HG02798 (cell line): ENCODE measurements around the gene HTT.

Experiments
- ATAC-seq: cut with Tn5 transposase; IDR thresholded peaks from one replicate; pipeline ENCODE4 v1.9.1; 2021; ENCODE audit warnings: mild to moderate bottlenecking; ENCODE audit not compliant: unreplicated experiment, poor library complexity

HTT gene

DNA sequence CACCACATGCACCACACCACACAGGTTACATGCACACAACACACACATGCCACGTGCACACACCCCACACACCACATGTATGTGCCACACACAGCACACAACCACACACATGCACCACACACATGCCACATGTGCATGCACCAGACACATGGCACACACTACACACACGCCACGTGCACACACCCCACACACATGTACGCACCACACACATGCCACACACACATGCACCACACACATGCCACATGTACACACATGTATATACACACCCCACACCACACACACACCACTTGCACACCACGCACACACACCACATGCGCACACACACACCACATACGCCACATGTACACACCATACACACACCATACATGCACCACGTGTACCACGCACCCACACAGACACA lies 154.8 kb downstream of the HTT start:
- ATAC-seq = no peak

DNA sequence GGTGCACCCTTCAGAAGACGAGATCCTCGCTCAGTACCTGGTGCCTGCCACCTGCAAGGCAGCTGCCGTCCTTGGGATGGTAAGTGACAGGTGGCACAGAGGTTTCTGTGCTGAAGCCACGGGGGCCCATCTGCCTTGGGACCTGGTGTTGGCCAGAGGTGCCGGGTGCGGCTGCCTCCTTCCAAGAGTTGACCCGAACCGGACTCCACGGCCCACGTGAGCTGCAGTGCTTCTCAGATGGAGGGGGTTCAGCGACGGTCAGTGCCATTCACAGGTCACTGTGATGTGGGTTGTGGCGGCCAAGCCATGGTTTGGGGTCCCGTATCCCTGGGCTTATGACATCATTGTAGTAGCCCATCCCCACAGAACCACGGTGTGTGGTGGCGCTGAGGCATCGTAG lies 155.5 kb downstream of the HTT start:
- ATAC-seq = no peak

DNA sequence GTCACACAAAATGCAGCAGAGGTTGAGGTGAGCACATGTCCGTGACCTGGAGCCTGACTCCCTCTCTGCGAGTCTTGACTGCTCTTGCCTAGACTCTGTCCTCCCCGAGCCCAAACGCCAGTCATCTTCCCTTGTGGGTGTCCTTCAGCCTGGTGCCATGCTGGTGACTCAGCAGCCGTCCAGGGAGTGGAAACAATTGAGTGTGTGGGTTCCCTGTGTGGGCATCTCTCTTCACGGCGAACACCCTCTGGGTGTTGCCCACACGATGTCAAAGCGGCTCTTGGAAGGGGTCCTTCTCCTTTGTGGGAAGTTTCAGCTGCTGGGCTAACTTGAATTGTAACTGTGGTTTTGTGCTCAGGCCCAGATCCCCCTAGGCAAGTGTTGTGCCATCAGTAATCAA lies 157.0 kb downstream of the HTT start:
- no peak for ATAC-seq

DNA sequence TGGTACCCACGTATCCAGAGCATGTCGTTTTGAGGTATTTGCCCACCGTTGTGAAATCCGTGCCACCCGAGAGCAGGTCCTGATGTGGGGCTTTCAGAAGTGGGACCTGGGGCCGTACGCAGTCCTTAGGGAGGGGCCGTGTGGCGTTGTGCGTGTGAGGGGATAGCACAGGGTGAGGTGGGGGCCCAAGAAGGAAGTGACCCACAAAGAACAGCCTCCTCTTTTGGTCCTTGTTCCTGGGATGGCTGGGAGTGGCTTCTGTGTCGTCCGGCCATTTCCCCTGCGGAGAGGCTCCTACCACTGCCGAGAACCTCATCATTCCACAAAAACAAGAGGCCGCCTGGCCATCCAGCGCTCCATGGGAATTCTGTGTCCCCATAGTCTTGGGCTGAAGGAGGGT lies 157.5 kb downstream of the HTT start:
- no peak for ATAC-seq

DNA sequence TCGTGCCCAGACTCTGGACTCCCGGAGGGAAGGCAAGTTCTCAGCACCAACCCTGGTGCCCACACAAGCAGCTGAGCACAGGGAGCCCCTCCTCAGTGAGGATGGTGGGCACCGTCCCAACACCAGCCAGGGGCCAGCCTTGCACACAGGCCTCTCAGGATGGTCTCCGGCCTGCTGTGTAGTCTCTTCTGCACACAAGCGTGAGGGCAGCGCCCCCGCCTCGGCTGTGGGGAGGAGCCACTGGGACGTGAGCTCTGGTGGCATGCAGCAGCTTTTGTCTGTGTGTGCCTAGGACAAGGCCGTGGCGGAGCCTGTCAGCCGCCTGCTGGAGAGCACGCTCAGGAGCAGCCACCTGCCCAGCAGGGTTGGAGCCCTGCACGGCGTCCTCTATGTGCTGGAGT lies 158.4 kb downstream of the HTT start:
- no peak for ATAC-seq

DNA sequence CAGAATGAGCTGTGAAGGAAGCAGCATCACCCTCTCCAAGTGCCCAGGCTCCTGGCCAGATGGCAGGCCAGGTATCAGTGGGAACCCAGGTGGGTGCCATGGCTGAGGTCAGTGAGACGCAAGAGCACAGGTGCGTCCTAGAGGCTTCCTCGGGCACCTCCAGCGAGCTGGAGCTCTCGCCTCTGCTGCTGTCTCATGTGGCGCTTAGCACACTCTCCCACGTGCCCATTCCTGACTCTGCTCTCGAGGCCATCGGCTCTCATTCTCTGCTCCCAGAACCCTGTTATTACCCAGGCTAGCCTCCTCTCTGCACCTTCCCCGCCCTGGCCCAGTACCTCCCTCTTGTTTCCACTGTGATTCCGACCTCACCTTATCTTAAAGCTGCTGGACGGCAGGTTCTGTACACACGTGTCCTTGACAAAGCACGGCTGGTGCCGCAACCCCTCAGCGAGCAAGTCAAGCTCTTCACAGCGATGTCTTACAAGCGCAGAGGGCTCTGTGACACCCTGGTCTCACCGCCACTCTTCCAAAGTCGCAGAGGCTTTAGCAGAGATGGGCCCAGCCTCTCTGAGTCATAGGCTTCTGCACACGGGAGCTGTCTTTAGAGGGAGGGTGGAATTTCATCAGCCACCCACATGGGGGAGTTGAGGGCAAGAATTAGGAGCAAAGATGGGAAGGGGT lies 159.1 kb downstream of the HTT start:
- no peak for ATAC-seq

DNA sequence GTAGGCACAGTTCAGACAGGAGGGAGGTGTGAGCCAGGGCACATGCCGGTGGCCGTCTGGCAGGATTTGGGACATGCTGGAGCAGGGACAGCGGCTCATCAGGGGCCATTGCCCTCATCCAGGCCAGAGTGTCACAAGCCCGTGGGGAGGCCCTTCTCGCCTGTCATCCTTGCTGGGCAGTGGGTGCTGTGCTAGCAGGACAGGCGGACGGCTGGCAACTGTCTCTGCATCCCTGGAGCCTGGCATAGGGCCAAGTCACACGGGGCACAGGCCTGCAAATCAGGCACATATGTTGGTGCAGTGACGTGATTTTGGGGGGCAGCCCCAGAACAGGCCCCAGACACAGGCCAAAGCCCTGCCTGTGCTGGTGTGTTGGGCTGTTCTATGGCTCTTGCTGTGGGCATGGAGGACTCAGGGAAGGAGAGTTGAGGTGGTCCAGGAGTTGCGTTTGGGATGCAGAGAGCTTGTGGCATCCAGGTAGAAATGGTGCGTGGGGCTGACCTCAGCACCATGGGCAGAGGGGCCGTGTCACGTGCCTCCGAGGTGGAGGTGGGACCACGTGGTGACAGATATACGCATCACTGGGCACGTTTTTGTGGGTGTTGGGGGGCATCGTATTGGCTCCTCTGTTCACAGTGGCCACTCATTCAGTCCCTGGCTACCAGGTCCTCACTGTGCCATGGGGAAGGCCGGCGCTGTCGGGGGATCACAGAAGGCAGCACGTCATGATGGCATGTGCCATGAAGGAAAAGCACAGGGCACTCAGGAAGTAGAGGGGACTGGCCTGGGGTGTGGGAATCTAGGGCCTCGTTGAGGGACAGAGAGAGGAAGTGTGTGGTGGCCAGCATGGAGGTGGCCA lies 159.9 kb downstream of the HTT start:
- no peak for ATAC-seq

DNA sequence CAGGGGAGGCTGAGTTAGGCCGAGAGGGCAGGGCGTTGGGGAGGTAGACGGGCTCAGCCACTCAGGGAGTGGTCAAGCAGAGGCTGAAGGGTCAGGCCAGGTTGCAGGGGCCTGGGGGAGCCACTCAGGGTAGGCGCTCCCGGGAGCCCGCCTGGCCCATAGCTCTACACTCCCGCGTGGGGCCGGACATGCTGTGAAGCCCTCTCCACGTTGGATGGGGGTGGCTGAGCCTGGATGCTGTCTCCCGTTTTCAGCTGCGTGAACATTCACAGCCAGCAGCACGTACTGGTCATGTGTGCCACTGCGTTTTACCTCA lies 160.5 kb downstream of the HTT start:
- ATAC-seq = no peak

DNA sequence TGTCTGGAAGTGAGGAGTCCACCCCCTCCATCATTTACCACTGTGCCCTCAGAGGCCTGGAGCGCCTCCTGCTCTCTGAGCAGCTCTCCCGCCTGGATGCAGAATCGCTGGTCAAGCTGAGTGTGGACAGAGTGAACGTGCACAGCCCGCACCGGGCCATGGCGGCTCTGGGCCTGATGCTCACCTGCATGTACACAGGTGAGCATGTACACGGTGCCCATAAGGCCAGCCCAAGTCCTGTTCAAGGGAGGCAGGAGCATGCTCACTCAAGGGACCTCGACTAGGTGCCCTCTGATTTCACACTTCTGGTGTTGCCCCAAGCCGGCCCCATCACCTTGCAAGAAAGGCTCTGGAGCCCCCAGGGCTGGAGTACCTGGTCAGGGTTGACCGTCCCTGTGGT lies 161.1 kb downstream of the HTT start:
- no peak for ATAC-seq

DNA sequence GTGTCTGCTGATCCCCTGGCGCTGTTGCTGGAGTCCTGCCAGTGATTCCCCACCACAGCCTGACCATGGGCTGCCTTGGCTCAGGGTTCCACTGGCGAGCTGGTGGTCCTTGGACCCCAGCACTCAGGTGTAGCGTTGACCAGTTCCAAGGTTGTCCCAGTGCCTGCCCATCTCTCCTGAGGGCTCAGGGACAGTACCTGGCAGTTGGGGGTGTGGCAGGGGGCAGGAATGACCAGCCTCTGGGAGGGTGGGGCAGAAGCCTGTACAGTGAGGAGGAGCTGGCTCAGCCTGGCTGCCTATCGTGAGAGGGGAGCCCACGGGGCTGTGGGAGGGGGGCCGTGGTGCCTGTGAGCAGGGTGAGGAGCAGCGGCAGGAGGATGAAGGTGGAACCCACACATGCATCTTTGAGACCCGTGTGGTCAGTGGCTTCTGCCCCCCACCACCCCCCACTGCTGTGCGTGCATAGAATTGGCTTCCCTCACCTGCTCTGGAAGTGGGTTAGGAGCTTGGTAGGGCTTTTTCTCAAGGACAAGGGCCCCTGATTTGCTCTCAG lies 161.9 kb downstream of the HTT start:
- ATAC-seq = no peak

DNA sequence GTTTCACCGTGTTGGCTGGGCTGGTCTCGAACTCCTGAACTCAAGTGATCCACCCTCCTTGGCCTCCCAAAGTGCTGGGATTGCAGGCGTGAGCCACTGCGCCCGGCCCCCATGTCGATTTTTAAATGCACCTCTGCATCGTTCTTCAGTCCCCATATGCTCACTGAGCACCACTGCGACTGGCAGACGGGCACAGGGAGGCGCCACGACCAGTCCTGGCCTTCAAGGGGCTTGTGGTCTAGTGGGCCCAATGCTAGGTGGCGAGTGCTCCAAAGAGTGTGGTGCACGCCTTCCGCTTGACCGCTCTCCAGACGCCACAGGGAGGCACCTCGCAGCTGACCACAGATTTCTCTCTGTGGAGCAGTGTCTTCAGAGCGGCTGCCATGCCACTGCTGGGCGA lies 162.8 kb downstream of the HTT start:
- ATAC-seq = no peak

DNA sequence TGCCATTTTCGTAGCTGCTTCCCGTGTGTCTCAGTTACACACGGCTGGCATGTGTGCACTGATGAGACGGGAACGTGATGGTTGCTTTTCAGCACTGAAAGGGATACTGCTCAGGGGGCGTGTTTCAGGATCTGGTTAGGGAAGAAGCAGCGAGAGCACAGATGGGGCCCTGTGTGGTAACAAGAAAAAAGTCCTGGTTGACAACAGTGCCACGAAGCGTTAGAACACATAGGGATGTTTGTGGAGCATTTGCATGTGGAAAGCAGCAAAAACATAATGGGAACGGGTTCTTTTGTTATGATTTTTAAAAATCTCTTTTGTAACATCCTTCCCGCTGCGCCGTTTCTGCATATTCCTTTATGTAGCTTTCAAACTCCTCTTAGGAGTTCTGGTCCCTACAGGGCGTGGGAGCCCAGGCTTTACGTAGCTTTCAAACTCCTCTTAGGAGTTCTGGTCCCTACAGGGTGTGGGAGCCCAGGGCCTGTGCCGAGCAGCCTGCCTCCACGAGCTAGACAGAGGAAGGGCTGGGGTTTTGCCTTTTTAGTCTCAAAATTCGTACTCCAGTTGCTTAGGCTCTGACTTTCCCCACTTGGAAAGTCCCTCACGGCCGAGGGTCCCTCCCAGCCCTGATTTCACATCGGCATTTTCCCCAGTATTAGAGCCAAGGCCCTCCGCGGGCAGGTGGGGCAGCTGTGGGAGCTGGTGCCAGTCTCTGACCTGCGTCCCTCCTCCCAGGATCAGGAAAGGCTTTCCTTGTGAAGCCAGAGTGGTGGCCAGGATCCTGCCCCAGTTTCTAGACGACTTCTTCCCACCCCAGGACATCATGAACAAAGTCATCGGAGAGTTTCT lies 163.5 kb downstream of the HTT start:
- ATAC-seq = no peak

DNA sequence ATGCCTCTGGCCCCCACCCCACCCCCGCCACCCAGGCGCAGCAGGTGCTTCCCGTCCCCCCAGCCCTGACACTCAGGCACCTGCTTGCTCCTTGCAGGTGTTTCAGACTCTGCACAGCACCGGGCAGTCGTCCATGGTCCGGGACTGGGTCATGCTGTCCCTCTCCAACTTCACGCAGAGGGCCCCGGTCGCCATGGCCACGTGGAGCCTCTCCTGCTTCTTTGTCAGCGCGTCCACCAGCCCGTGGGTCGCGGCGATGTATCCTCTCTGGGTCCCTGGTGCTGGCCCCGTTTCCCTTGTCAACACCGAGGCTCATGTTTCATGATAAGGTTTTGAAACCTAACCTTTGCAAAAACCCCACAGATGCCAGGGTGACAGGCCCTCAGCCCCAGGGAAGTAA lies 164.2 kb downstream of the HTT start:
- no peak for ATAC-seq

DNA sequence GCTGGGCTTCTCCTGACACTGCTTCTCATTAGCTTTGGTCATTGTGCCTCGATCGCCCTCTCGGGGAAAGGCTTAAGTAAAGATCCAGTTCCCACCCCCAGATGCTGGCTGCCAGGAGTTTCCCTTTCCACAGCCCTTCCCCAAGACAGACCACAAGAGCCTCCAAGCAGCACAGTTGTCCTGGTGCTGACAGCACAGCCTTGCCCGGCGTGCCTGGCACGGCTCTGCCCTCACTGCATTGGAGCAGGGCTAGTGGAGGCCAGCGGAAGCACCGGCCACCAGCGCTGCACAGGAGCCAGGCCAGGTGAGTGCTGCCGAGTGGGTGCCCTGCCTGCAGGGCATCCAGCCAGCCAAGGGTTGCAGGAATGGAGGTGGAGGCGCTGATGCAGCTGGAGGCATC lies 164.8 kb downstream of the HTT start:
- ATAC-seq = no peak

DNA sequence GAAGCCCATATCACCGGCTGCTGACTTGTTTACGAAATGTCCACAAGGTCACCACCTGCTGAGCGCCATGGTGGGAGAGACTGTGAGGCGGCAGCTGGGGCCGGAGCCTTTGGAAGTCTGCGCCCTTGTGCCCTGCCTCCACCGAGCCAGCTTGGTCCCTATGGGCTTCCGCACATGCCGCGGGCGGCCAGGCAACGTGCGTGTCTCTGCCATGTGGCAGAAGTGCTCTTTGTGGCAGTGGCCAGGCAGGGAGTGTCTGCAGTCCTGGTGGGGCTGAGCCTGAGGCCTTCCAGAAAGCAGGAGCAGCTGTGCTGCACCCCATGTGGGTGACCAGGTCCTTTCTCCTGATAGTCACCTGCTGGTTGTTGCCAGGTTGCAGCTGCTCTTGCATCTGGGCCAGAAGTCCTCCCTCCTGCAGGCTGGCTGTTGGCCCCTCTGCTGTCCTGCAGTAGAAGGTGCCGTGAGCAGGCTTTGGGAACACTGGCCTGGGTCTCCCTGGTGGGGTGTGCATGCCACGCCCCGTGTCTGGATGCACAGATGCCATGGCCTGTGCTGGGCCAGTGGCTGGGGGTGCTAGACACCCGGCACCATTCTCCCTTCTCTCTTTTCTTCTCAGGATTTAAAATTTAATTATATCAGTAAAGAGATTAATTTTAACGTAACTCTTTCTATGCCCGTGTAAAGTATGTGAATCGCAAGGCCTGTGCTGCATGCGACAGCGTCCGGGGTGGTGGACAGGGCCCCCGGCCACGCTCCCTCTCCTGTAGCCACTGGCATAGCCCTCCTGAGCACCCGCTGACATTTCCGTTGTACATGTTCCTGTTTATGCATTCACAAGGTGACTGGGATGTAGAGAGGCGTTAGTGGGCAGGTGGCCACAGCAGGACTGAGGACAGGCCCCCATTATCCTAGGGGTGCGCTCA lies 165.8 kb downstream of the HTT start:
- ATAC-seq = no peak

DNA sequence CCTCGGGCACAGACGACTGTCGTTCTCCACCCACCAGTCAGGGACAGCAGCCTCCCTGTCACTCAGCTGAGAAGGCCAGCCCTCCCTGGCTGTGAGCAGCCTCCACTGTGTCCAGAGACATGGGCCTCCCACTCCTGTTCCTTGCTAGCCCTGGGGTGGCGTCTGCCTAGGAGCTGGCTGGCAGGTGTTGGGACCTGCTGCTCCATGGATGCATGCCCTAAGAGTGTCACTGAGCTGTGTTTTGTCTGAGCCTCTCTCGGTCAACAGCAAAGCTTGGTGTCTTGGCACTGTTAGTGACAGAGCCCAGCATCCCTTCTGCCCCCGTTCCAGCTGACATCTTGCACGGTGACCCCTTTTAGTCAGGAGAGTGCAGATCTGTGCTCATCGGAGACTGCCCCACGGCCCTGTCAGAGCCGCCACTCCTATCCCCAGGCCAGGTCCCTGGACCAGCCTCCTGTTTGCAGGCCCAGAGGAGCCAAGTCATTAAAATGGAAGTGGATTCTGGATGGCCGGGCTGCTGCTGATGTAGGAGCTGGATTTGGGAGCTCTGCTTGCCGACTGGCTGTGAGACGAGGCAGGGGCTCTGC lies 166.5 kb downstream of the HTT start:
- ATAC-seq = no peak

DNA sequence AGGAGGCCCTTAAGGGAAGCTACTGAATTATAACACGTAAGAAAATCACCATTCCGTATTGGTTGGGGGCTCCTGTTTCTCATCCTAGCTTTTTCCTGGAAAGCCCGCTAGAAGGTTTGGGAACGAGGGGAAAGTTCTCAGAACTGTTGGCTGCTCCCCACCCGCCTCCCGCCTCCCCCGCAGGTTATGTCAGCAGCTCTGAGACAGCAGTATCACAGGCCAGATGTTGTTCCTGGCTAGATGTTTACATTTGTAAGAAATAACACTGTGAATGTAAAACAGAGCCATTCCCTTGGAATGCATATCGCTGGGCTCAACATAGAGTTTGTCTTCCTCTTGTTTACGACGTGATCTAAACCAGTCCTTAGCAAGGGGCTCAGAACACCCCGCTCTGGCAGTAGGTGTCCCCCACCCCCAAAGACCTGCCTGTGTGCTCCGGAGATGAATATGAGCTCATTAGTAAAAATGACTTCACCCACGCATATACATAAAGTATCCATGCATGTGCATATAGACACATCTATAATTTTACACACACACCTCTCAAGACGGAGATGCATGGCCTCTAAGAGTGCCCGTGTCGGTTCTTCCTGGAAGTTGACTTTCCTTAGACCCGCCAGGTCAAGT lies 167.5 kb downstream of the HTT start:
- no peak for ATAC-seq

DNA sequence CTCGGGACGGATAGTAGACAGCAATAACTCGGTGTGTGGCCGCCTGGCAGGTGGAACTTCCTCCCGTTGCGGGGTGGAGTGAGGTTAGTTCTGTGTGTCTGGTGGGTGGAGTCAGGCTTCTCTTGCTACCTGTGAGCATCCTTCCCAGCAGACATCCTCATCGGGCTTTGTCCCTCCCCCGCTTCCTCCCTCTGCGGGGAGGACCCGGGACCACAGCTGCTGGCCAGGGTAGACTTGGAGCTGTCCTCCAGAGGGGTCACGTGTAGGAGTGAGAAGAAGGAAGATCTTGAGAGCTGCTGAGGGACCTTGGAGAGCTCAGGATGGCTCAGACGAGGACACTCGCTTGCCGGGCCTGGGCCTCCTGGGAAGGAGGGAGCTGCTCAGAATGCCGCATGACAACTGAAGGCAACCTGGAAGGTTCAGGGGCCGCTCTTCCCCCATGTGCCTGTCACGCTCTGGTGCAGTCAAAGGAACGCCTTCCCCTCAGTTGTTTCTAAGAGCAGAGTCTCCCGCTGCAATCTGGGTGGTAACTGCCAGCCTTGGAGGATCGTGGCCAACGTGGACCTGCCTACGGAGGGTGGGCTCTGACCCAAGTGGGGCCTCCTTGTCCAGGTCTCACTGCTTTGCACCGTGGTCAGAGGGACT lies 168.8 kb downstream of the HTT start:
- no peak for ATAC-seq

DNA sequence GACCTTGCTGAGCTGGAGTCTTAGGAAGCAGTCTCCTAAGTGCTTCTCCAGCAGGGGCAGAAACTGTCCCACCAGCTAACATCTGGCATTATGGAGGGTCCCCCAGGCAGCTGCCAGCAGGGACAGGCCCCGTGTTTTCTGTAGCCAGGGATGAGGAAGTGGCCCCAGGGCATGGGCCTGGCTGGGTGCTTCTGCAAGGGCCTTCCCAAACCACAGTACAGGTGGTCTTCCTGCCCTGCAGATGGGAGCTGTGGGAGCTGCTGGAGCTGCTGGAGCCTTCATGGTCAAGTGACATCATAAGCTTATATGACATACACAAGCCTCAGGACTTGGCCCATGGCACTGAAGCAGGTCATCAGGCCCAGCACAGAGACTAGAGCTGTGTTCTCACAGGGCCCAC lies 169.5 kb downstream of the HTT start:
- ATAC-seq = no peak
